ENCODE data around the gene HSPA6. TPM values are rescaled to one million over a fixed set of nuclear protein-coding genes. Genes with fewer than 3 reads are reported as not detected.
"Not testable (repeated sequence)": the region's sequence is repeated elsewhere in the genome, so short reads cannot be mapped to it uniquely, and the experiment has no call there.

The HSPA6 gene
- polyA plus RNA-seq, 2 of the 4 experiments (the other 2 are of a cell fraction) = 0.50 to 0.58 TPM

- no peak for TF ChIP-seq KDM5A (IDR thresholded peaks at IDR 0.05)
- no peak for TF ChIP-seq HOXA7 (CRISPR knock-in tag; IDR thresholded peaks at IDR 0.05)
- no peak for TF ChIP-seq CEBPB (IDR thresholded peaks at IDR 0.05)
- no peak for TF ChIP-seq CBX2 (IDR thresholded peaks at IDR 0.05; ENCODE audit: borderline replicate concordance, low read depth)
- FAIRE-seq (no peak), ATAC-seq (no peak), DNase-seq (ENCODE audit: low read depth in 1 of 2, low spot score in 1 of 2) (no peak)
- Histone ChIP-seq H3K27ac (no peak overlapping the region), H3K4me3 (peak overlapping the region; percentile 50; the same call in 1 of the 3 replicates), H3K4me1 (peaks cover 6% of the 10 kb centered on the region; the same call in 1 of the 3 replicates), H3K4me2 (peak overlapping the region; percentile 85), H3K9me3 (no peaks in the 10 kb centered on the region)
- POLR2A ChIA-PET = interaction anchor here (1.5 to 2.0 kb wide), 2 partner anchors 195 to 218 kb away, joined by 5 to 8 read pairs; partner anchors contain the start of gene DUSP12
- CTCF ChIA-PET = interaction anchor here (0.7 to 2.2 kb wide), 4 partner anchors 45 to 209 kb away, joined by 3 to 5 read pairs (median 3); no protein-coding TSS in a partner anchor
- 87% methylated on average over 22 of the region's 22 CpGs for WGBS (ENCODE audit: missing lambda C conversion rate)
These were observed 7.8 kb downstream of the HSPA6 start for GRCh38 chr1:161531986-161532643.

DNA sequence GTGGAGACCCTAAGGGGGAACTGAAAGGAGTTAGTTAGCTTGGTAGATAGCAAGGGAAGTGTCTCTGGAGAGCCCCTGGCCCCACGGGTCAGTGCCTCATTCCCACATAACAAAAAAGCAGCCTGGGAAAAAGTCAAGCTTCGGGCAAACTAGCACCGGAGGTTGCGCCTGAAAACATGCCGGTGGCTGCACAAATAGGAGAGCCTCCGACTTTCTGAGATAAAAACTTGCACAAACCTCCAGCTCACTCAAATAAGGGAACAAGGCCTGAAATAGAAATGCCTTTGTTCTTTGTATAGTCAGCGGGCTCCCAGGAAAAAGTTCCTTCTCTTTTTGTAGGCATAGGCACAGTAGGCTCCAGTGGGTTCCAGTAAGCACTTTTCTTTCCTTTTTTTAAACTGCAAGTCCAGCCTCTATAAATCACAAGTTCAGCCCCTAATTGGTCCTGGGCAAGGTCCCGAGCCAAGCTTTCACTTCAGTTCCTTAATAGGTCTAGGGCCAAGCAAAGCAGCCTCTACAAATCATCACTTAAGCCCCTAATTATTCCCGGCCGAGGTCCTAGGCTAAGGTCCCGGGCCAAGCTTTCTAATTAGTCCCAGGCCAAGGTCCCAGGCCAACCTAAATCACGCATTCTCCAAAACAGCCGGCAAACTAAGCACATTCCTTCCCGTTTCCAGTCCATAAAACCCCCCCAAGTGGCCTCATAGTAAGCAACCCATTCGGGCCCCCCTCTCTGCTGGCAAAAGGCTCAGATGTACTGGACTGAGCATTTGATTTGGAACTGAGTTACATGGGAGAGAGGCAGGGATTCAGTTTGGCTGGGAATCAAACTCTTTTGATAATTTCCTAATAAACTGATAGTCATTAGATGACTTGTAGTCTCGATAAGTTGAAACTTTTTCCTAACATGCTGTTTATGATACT is 8.6 kb downstream of the HSPA6 start:
- CTCF ChIA-PET = interaction anchor here (0.7 kb wide), 1 partner anchor 47 kb away, joined by 3 read pairs; no protein-coding TSS in a partner anchor
- H3K4me3 ChIP-seq; H3K4me2 ChIP-seq; H3K4me1 ChIP-seq; H3K27ac ChIP-seq; DNase-seq (ENCODE audit: low read depth in 1 of 2, low spot score in 1 of 2); ATAC-seq; H3K9me3 ChIP-seq; FAIRE-seq; POLR2A ChIA-PET: not testable (repeated sequence)
- WGBS (ENCODE audit: missing lambda C conversion rate) = 86% methylated on average over 16 of the region's 16 CpGs

GRCh38 chr1:161537068-161537669 is 12.8 kb downstream of the HSPA6 start:
- POLR2A ChIA-PET; CTCF ChIA-PET; H3K4me2 ChIP-seq; FAIRE-seq; DNase-seq (ENCODE audit: low read depth in 1 of 2, low spot score in 1 of 2); H3K4me1 ChIP-seq; H3K27ac ChIP-seq; H3K9me3 ChIP-seq; H3K4me3 ChIP-seq; ATAC-seq: not testable (repeated sequence)
- WGBS (ENCODE audit: missing lambda C conversion rate) = 65% methylated on average over 7 of the region's 7 CpGs

DNA sequence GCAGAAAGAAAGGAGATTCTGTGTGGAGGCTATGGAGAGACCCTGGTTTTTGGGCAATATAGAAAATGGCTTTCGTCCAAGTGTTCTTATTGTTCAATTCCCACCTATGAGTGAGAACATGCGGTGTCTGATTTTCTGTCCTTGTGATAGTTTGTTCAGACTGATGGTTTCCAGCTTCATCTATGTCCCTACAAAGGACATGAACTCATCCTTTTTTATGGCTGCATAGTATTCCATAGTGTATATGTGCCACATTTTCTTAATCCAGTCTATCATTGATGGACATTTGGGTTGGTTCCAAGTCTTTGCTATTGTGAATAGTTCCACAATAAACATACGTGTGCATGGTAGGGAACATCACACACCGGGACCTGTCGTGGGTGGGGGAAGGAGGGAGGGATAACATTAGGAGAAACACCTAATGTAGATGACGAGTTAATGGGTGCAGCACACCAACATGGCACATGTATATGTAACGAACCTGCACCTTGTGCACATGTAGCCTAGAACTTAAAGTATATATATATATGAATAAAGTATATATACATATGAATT is 14.7 kb downstream of the HSPA6 start:
- POLR2A ChIA-PET; H3K4me1 ChIP-seq; DNase-seq (ENCODE audit: low read depth in 1 of 2, low spot score in 1 of 2); H3K9me3 ChIP-seq; FAIRE-seq; ATAC-seq: not testable (repeated sequence)
- peak overlapping the region in 1 of 2 experiments; percentile 73; a peak in 2 of 6 replicates for H3K27ac ChIP-seq
- CTCF ChIA-PET = interaction anchor here (1.2 to 1.7 kb wide), 2 partner anchors 199 to 203 kb away, joined by 5 to 7 read pairs; no protein-coding TSS in a partner anchor
- H3K4me2 ChIP-seq = peak overlapping the region; percentile 67
- WGBS (ENCODE audit: missing lambda C conversion rate) = 40% methylated on average over 7 of the region's 7 CpGs
- H3K4me3 ChIP-seq = peak overlapping the region; percentile 60

DNA sequence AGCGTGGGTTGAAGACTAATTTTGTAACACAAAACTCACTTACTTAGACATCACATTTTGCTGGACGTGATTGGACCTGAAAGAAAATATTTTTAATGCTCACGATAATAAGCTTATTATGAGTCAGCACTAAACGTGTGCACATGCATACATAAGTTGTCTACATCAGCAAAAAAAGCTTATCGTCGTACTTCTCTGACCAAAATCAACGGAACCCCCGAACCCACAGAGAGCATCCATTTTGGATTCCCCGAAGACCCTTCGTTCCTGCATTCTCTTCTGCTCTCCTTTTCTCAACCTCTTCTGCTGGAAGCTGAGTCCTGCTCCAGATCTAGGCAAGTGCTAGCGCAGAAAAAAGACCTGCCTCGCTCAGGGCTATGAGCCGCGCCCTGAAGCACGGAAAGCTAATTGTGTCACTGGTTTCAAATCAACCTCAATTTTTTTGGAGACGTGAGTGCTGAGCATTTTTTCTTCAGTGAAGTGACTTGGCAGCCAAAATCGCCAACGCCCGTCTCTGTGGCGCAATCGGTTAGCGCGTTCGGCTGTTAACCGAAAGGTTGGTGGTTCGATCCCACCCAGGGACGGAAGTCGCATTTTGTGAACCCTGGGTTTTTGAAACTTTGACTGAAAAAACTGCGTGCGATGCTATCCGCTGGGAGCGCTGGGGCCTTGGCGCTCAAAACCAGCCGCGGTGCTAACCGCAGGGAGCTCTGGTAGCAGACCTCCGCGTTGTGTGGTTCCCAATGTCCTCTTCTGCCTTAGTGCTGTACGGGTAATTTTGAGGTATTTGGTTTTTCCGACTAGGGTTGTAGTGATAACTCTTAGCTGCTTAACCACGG is 15.6 kb downstream of the HSPA6 start:
- CTCF ChIA-PET = interaction anchor here (0.7 to 1.7 kb wide), 5 partner anchors 9 to 202 kb away, joined by 3 to 7 read pairs (median 3); no protein-coding TSS in a partner anchor

DNA sequence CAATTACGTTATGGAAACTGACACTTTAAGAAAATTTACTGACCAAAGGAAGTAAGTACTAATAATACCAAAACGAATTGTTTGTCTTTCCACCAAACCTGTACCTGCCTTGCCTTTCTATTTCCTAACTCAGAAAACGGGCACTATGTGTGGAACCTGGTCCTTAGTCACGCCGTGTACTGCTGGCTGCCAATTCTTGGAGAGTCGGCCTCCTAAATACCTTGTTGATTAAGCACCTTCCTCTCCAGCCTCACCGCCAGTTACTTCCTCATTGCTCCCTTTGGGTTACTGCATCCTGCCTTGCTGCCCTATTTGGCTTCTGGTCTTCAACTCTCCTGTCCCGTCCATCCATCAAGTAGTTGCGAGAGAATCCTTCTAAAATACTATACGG is 16.2 kb downstream of the HSPA6 start:
- WGBS (ENCODE audit: missing lambda C conversion rate) = 73% methylated on average over 10 of the region's 10 CpGs
- peak overlapping the region in 1 of 2 experiments; percentile 42; a peak in 1 of 6 replicates for H3K27ac ChIP-seq
- ATAC-seq = peak; percentile 24 to 49; a peak in 5 of 6 replicates
- FAIRE-seq; H3K9me3 ChIP-seq; H3K4me1 ChIP-seq; POLR2A ChIA-PET; DNase-seq (ENCODE audit: low read depth in 1 of 2, low spot score in 1 of 2): not testable (repeated sequence)
- H3K4me2 ChIP-seq = peak overlapping the region; percentile 67
- CTCF ChIA-PET = interaction anchor here (0.7 to 1.7 kb wide), 3 partner anchors 9 to 201 kb away, joined by 3 to 5 read pairs (median 3); no protein-coding TSS in a partner anchor
- H3K4me3 ChIP-seq = peak overlapping the region; percentile 60; the same call in 1 of the 3 replicates

More for the DNA sequence above, 15.6 kb downstream of the HSPA6 start:
- peak overlapping the region; percentile 60 for H3K4me3 ChIP-seq
- peak overlapping the region; percentile 67 for H3K4me2 ChIP-seq
- DNase-seq (ENCODE audit: low read depth in 1 of 2, low spot score in 1 of 2) (peak; percentile 63 to 88), ATAC-seq (peak; percentile 86 to 89)
- H3K9me3 ChIP-seq; H3K4me1 ChIP-seq; FAIRE-seq; TF ChIP-seq FOSL2 (IDR thresholded peaks at IDR 0.05): not testable (repeated sequence)
- POLR2A ChIA-PET = interaction anchor here (0.6 kb wide), 1 partner anchor 13 kb away, joined by 3 read pairs; no protein-coding TSS in a partner anchor
- WGBS (ENCODE audit: missing lambda C conversion rate) = 2% methylated on average over 40 of the region's 41 CpGs
- peak; percentile 70 to 94 for TF ChIP-seq CEBPB (IDR thresholded peaks at IDR 0.05)
- peak; percentile 93; the same call in 1 of the 2 replicates for TF ChIP-seq HMGXB4 (CRISPR knock-in tag; IDR thresholded peaks at IDR 0.05; ENCODE audit: borderline replicate concordance)
- TF ChIP-seq SREBF2 (IDR thresholded peaks at IDR 0.05) = peak; percentile 73
- 0 out of 2 replicates have a peak, but pooled peaks have one; percentile 16 for TF ChIP-seq FOSL2 (CRISPR knock-in tag; IDR thresholded peaks at IDR 0.05)
- peak in 1 of 2 experiments; percentile 26; a peak in 2 of 5 replicates for TF ChIP-seq RAD21 (conservative IDR thresholded peaks at IDR 0.05 in 1 of 2, IDR thresholded peaks at IDR 0.05 in 1 of 2)
- peak; percentile 11; the same call in 1 of the 2 replicates for TF ChIP-seq GATA3 (IDR thresholded peaks at IDR 0.05; ENCODE audit: borderline replicate concordance)
- peak; percentile 99 for TF ChIP-seq MAFK (IDR thresholded peaks at IDR 0.05; ENCODE audit: partially characterized antibody)
- peak in 1 of 2 experiments; percentile 25; a peak in 1 of 5 replicates for TF ChIP-seq JUN (IDR thresholded peaks at IDR 0.05)
- TF ChIP-seq, protein P1, sequence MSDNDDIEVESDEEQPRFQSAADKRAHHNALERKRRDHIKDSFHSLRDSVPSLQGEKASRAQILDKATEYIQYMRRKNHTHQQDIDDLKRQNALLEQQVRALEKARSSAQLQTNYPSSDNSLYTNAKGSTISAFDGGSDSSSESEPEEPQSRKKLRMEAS (IDR thresholded peaks at IDR 0.05) = peak; percentile 62
- peak overlapping the region; percentile 55 to 73; a peak in 5 of 6 replicates for H3K27ac ChIP-seq

Data from A549 (cell line).